ENCODE data around the gene DCK.
"Not testable (repeated sequence)": the region's sequence is repeated elsewhere in the genome, so short reads cannot be mapped to it uniquely, and the experiment has no call there.

DCK gene

GRCh38 chr4:70993181-70994068 lies at the start of gene DCK:
Gene DCK, plus strand, starts transcription at chr4:70993649. Its CDS starts 187 bp downstream, at chr4:70993836.
- peak; percentile 80 for DNase-seq

GRCh38 chr4:70945046-70945445 lies 48.4 kb upstream of the DCK start:
- no peak for DNase-seq

- no peak for DNase-seq
Observed at GRCh38 chr4:70945452-70946055, 47.9 kb upstream of the DCK start.

- DNase-seq, result no peak
Observed at GRCh38 chr4:70946939-70947338, 46.5 kb upstream of the DCK start.

- DNase-seq, result no peak
Observed at GRCh38 chr4:70948665-70949260, 44.7 kb upstream of the DCK start.

- no peak for DNase-seq
Observed at GRCh38 chr4:70954032-70954431, 39.4 kb upstream of the DCK start.

- no peak for DNase-seq
Observed at GRCh38 chr4:70956549-70957210, 36.8 kb upstream of the DCK start.

- DNase-seq, result no peak
Observed at GRCh38 chr4:70958681-70959080, 34.8 kb upstream of the DCK start.

GRCh38 chr4:70969076-70969475 lies 24.4 kb upstream of the DCK start:
- DNase-seq, result peak; percentile 9

GRCh38 chr4:70976252-70976651 lies 17.2 kb upstream of the DCK start:
- DNase-seq, result no peak

GRCh38 chr4:70979445-70980008 lies 13.9 kb upstream of the DCK start:
- no peak for DNase-seq

GRCh38 chr4:70980196-70980595 lies 13.3 kb upstream of the DCK start:
- DNase-seq, result no peak

- no peak for DNase-seq
Observed at GRCh38 chr4:70984106-70984505, 9.3 kb upstream of the DCK start.

GRCh38 chr4:70984589-70984988 lies 8.9 kb upstream of the DCK start:
- no peak for DNase-seq

GRCh38 chr4:70991596-70991995 lies 1.9 kb upstream of the DCK start:
- DNase-seq, result no peak

- peak; percentile 52 for DNase-seq
Observed at GRCh38 chr4:70992391-70992881, 1.0 kb upstream of the DCK start.

- peak; percentile 46 for DNase-seq
Observed at GRCh38 chr4:70994069-70994366, 569 bp downstream of the DCK start.

- no peak for DNase-seq
Observed at GRCh38 chr4:70994387-70995099, 1.1 kb downstream of the DCK start.

- DNase-seq, result no peak
Observed at GRCh38 chr4:70996018-70996360, 2.5 kb downstream of the DCK start.

GRCh38 chr4:70997036-70997435 lies 3.6 kb downstream of the DCK start:
- no peak for DNase-seq

GRCh38 chr4:70997546-70997945 lies 4.1 kb downstream of the DCK start:
- no peak for DNase-seq

GRCh38 chr4:70999639-71000038 lies 6.2 kb downstream of the DCK start:
- DNase-seq, result not testable (repeated sequence)

- DNase-seq, result not testable (repeated sequence)
Observed at GRCh38 chr4:71001363-71001762, 7.9 kb downstream of the DCK start.

Data from NCI-H526 treated with DMSO at 0.1 percent for 48 hours (cell line).